ENCODE results near the gene FGG. TPM values are rescaled to one million over a fixed set of nuclear protein-coding genes. Genes with fewer than 3 reads are reported as not detected.
A peak's percentile ranks its signal among the peaks of the same experiment; 100 is the strongest.

FGG gene
- total and polyA plus RNA-seq, 2 of the 13 experiments (the other 11 are each of a cell fraction or from before 2014, with no cell fraction given): 1,037 to 2,423 TPM

DNA sequence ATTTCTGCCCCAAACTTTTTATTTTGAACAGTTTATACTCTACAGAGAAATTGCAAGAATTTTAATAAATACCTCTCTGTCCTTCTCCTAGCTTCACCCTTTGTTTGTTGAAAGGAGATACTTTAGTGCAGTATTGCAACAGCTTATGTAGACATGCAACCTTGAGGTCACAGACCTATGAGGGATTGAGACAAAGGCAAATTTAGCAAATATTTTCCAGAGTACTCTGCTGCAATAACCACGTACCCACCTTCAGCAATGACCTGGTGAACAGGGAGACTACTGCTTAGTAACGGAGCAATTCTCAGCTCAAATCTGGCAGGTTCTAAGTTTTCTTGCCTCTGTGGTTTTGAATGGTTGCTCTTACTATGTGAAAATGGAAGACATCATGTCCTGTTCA, 35.1 kb downstream of the FGG start (continued):
- no peak for TF ChIP-seq ZBTB42 (CRISPR knock-in tag; IDR thresholded peaks at IDR 0.05)
- TF ChIP-seq, protein P1, sequence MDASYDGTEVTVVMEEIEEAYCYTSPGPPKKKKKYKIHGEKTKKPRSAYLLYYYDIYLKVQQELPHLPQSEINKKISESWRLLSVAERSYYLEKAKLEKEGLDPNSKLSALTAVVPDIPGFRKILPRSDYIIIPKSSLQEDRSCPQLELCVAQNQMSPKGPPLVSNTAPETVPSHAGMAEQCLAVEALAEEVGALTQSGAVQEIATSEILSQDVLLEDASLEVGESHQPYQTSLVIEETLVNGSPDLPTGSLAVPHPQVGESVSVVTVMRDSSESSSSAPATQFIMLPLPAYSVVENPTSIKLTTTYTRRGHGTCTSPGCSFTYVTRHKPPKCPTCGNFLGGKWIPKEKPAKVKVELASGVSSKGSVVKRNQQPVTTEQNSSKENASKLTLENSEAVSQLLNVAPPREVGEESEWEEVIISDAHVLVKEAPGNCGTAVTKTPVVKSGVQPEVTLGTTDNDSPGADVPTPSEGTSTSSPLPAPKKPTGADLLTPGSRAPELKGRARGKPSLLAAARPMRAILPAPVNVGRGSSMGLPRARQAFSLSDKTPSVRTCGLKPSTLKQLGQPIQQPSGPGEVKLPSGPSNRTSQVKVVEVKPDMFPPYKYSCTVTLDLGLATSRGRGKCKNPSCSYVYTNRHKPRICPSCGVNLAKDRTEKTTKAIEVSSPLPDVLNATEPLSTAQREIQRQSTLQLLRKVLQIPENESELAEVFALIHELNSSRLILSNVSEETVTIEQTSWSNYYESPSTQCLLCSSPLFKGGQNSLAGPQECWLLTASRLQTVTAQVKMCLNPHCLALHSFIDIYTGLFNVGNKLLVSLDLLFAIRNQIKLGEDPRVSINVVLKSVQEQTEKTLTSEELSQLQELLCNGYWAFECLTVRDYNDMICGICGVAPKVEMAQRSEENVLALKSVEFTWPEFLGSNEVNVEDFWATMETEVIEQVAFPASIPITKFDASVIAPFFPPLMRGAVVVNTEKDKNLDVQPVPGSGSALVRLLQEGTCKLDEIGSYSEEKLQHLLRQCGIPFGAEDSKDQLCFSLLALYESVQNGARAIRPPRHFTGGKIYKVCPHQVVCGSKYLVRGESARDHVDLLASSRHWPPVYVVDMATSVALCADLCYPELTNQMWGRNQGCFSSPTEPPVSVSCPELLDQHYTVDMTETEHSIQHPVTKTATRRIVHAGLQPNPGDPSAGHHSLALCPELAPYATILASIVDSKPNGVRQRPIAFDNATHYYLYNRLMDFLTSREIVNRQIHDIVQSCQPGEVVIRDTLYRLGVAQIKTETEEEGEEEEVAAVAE (CRISPR knock-in tag; IDR thresholded peaks at IDR 0.05; ENCODE audit: borderline replicate concordance): no peak
- TF ChIP-seq, protein P2, sequence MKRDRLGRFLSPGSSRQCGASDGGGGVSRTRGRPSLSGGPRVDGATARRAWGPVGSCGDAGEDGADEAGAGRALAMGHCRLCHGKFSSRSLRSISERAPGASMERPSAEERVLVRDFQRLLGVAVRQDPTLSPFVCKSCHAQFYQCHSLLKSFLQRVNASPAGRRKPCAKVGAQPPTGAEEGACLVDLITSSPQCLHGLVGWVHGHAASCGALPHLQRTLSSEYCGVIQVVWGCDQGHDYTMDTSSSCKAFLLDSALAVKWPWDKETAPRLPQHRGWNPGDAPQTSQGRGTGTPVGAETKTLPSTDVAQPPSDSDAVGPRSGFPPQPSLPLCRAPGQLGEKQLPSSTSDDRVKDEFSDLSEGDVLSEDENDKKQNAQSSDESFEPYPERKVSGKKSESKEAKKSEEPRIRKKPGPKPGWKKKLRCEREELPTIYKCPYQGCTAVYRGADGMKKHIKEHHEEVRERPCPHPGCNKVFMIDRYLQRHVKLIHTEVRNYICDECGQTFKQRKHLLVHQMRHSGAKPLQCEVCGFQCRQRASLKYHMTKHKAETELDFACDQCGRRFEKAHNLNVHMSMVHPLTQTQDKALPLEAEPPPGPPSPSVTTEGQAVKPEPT (CRISPR knock-in tag; IDR thresholded peaks at IDR 0.05; ENCODE audit: low read depth): no peak
- peak; percentile 16; the same call in 1 of the 2 replicates for TF ChIP-seq NFYB (CRISPR knock-in tag; IDR thresholded peaks at IDR 0.05)
- TF ChIP-seq, protein P3, sequence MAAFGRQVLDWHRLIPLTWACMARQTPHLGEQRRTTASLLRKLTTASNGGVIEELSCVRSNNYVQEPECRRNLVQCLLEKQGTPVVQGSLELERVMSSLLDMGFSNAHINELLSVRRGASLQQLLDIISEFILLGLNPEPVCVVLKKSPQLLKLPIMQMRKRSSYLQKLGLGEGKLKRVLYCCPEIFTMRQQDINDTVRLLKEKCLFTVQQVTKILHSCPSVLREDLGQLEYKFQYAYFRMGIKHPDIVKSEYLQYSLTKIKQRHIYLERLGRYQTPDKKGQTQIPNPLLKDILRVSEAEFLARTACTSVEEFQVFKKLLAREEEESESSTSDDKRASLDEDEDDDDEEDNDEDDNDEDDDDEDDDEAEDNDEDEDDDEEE (CRISPR knock-in tag; IDR thresholded peaks at IDR 0.05): no peak
- peak; percentile 93 for TF ChIP-seq HDAC2 (CRISPR knock-in tag; IDR thresholded peaks at IDR 0.05)
- no peak for TF ChIP-seq TOE1 (CRISPR knock-in tag; IDR thresholded peaks at IDR 0.05)
- no peak for TF ChIP-seq RFXAP (CRISPR knock-in tag; IDR thresholded peaks at IDR 0.05; ENCODE audit: borderline replicate concordance)
- peak; percentile 71 for TF ChIP-seq HDAC1 (CRISPR knock-in tag; IDR thresholded peaks at IDR 0.05)
- no peak for TF ChIP-seq POLR2G (IDR thresholded peaks at IDR 0.05; ENCODE audit: low read depth, low read length)
- TF ChIP-seq MTA3 (CRISPR knock-in tag; IDR thresholded peaks at IDR 0.05): no peak
- no peak for TF ChIP-seq HIVEP1 (CRISPR knock-in tag; IDR thresholded peaks at IDR 0.05)
- no peak for TF ChIP-seq EEA1 (CRISPR knock-in tag; IDR thresholded peaks at IDR 0.05; ENCODE audit: borderline replicate concordance)
- TF ChIP-seq, protein P4, sequence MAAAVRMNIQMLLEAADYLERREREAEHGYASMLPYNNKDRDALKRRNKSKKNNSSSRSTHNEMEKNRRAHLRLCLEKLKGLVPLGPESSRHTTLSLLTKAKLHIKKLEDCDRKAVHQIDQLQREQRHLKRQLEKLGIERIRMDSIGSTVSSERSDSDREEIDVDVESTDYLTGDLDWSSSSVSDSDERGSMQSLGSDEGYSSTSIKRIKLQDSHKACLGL (CRISPR knock-in tag; IDR thresholded peaks at IDR 0.05): no peak
- TF ChIP-seq, protein P5, sequence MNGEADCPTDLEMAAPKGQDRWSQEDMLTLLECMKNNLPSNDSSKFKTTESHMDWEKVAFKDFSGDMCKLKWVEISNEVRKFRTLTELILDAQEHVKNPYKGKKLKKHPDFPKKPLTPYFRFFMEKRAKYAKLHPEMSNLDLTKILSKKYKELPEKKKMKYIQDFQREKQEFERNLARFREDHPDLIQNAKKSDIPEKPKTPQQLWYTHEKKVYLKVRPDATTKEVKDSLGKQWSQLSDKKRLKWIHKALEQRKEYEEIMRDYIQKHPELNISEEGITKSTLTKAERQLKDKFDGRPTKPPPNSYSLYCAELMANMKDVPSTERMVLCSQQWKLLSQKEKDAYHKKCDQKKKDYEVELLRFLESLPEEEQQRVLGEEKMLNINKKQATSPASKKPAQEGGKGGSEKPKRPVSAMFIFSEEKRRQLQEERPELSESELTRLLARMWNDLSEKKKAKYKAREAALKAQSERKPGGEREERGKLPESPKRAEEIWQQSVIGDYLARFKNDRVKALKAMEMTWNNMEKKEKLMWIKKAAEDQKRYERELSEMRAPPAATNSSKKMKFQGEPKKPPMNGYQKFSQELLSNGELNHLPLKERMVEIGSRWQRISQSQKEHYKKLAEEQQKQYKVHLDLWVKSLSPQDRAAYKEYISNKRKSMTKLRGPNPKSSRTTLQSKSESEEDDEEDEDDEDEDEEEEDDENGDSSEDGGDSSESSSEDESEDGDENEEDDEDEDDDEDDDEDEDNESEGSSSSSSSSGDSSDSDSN (CRISPR knock-in tag; IDR thresholded peaks at IDR 0.05): no peak
- TF ChIP-seq, protein P6, sequence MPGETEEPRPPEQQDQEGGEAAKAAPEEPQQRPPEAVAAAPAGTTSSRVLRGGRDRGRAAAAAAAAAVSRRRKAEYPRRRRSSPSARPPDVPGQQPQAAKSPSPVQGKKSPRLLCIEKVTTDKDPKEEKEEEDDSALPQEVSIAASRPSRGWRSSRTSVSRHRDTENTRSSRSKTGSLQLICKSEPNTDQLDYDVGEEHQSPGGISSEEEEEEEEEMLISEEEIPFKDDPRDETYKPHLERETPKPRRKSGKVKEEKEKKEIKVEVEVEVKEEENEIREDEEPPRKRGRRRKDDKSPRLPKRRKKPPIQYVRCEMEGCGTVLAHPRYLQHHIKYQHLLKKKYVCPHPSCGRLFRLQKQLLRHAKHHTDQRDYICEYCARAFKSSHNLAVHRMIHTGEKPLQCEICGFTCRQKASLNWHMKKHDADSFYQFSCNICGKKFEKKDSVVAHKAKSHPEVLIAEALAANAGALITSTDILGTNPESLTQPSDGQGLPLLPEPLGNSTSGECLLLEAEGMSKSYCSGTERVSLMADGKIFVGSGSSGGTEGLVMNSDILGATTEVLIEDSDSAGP (CRISPR knock-in tag; IDR thresholded peaks at IDR 0.05; ENCODE audit: borderline replicate concordance): no peak
- peak; percentile 65 for TF ChIP-seq ZNF12 (CRISPR knock-in tag; IDR thresholded peaks at IDR 0.05)
- TF ChIP-seq ZEB1 (IDR thresholded peaks at IDR 0.05; ENCODE audit: insufficient replicate concordance, low read depth): peak; percentile 32

All from HepG2 (cell line).